Peyer's patch (tissue), 4 donors: ENCODE data around the gene APOL4. TPM values are rescaled to one million over a fixed set of nuclear protein-coding genes. Genes with fewer than 3 reads are reported as not detected.
A peak's percentile ranks its signal among the peaks of the same experiment; 100 is the strongest.
"Not testable (repeated sequence)": the region's sequence is repeated elsewhere in the genome, so short reads cannot be mapped to it uniquely, and the experiment has no call there.

Experiments used
- DNase-seq, 3 donors: peaks; one replicate each; pipeline ENCODE4 v3.0.0-alpha.2; 2017 to 2019
- H3K27ac ChIP-seq, 4 donors: fragments of 200-600 bp; sonication (generic); one replicate each; pipeline ENCODE4 v1.5.1; 2016 to 2019
- H3K27me3 ChIP-seq, 2 donors: fragments of 200-600 bp; sonication (generic); one replicate each; pipeline ENCODE4 v1.5.1; 2019
- H3K36me3 ChIP-seq, 3 donors: fragments of 200-600 bp; sonication (generic); one replicate each; pipeline ENCODE4 v1.5.1; 2016 to 2019
- H3K4me1 ChIP-seq, 4 donors: fragments of 200-600 bp; sonication (generic); one replicate each; pipeline ENCODE4 v1.5.1; 2016 to 2019
- H3K4me3 ChIP-seq, 4 donors: fragments of 200-600 bp; sonication (generic); 1 replicate in 3 of 4; 2 replicates in 1 of 4; pipeline ENCODE4 v1.5.1; 2016 to 2019; ENCODE audit warnings: mild to moderate bottlenecking in 1 of 4
- H3K9me3 ChIP-seq, 4 donors: fragments of 200-600 bp; sonication (generic); one replicate each; pipeline ENCODE4 v1.5.1; 2016 to 2019; ENCODE audit warnings: mild to moderate bottlenecking in 1 of 4
- CTCF ChIP-seq, 6 experiments: fragments of 450-650 bp in 4 of 6; fragments of 200-600 bp in 2 of 6; sonication (generic) in 1 of 6; IDR thresholded peaks; one replicate each; pipeline ENCODE4 v1.5.1; 2017 to 2019; ENCODE audit warnings: antibody characterized with exemption in 6 of 6, mild to moderate bottlenecking in 3 of 6, moderate library complexity in 1 of 6
- POLR2A ChIP-seq, 2 donors: fragments of 450-650 bp; IDR thresholded peaks; one replicate each; pipeline ENCODE4 v1.5.1; 2017; ENCODE audit warnings: antibody characterized with exemption in 2 of 2, mild to moderate bottlenecking in 2 of 2, moderate library complexity in 2 of 2
- total RNA-seq, 4 donors: library from RNA; depleted of rRNA; stranded (reverse); fragments of >200 nt; gene quantifications; one replicate each; pipeline ENCODE4 v1.1.0, GENCODE V29; 2016

Gene APOL4
- total RNA-seq, 4 donors from 2014 or later, result 0.35 to 3.3 (median 2.5) TPM; not detected in 1

GRCh38 chr22:36211237-36211861 lies 9.7 kb upstream of the APOL4 start:
- no peaks in the 10 kb centered on the region for H3K4me1 ChIP-seq
- no peaks in the 10 kb centered on the region for H3K9me3 ChIP-seq
- no peak overlapping the region for H3K27ac ChIP-seq
- no peak overlapping the region for H3K4me3 ChIP-seq
- DNase-seq, result no peak
- no peaks in the 10 kb centered on the region for H3K36me3 ChIP-seq
- TF ChIP-seq CTCF (IDR thresholded peaks at IDR 0.05) (no peak), POLR2A (IDR thresholded peaks at IDR 0.05) (no peak)
- H3K27me3 ChIP-seq, result no peaks in the 10 kb centered on the region

- Histone ChIP-seq H3K9me3 (no peaks in the 10 kb centered on the region), H3K36me3 (no peaks in the 10 kb centered on the region), H3K27ac (no peak overlapping the region), H3K4me3 (no peak overlapping the region), H3K27me3 (no peaks in the 10 kb centered on the region), H3K4me1 (no peaks in the 10 kb centered on the region)
- DNase-seq, result no peak
- TF ChIP-seq POLR2A (IDR thresholded peaks at IDR 0.05), result no peak
- TF ChIP-seq CTCF (IDR thresholded peaks at IDR 0.05), result no peak
Measured at GRCh38 chr22:36210224-36210623, 8.6 kb upstream of the APOL4 start.

GRCh38 chr22:36209488-36209908 lies 7.9 kb upstream of the APOL4 start:
- H3K27me3 ChIP-seq, DNase-seq, H3K36me3 ChIP-seq, H3K4me3 ChIP-seq, H3K9me3 ChIP-seq, H3K4me1 ChIP-seq: not testable (repeated sequence)
- peak overlapping the region in 1 of 4 donors; percentile 17 for H3K27ac ChIP-seq

- TF ChIP-seq CTCF (IDR thresholded peaks at IDR 0.05), result no peak
- TF ChIP-seq POLR2A (IDR thresholded peaks at IDR 0.05), result no peak
- Histone ChIP-seq H3K27ac (peak overlapping the region in 1 of 4 donors; percentile 17), H3K4me3 (no peak overlapping the region), H3K27me3 (no peaks in the 10 kb centered on the region), H3K36me3 (no peaks in the 10 kb centered on the region), H3K9me3 (no peaks in the 10 kb centered on the region), H3K4me1 (no peaks in the 10 kb centered on the region)
- no peak for DNase-seq
Measured at GRCh38 chr22:36208914-36209313, 7.3 kb upstream of the APOL4 start.

GRCh38 chr22:36208162-36208765 lies 6.7 kb upstream of the APOL4 start:
- Histone ChIP-seq H3K27ac (no peak overlapping the region), H3K4me1 (no peaks in the 10 kb centered on the region), H3K9me3 (no peaks in the 10 kb centered on the region), H3K36me3 (no peaks in the 10 kb centered on the region), H3K4me3 (no peak overlapping the region), H3K27me3 (no peaks in the 10 kb centered on the region)
- no peak for DNase-seq
- TF ChIP-seq CTCF (IDR thresholded peaks at IDR 0.05), result no peak
- no peak for TF ChIP-seq POLR2A (IDR thresholded peaks at IDR 0.05)

GRCh38 chr22:36206255-36206654 lies 4.6 kb upstream of the APOL4 start:
- Histone ChIP-seq H3K4me1 (peaks cover 0 to 11% (median 0%) of the 10 kb centered on the region in 4 donors), H3K36me3 (no peaks in the 10 kb centered on the region), H3K27me3 (no peaks in the 10 kb centered on the region), H3K27ac (no peak overlapping the region), H3K4me3 (no peak overlapping the region), H3K9me3 (no peaks in the 10 kb centered on the region)
- no peak for DNase-seq
- TF ChIP-seq CTCF (IDR thresholded peaks at IDR 0.05) (no peak), POLR2A (IDR thresholded peaks at IDR 0.05) (no peak)

- not testable (repeated sequence) for H3K4me3 ChIP-seq, H3K27me3 ChIP-seq, DNase-seq, H3K27ac ChIP-seq, H3K36me3 ChIP-seq, H3K9me3 ChIP-seq
- H3K4me1 ChIP-seq, result peaks cover 0 to 11% (median 0%) of the 10 kb centered on the region in 4 donors
Measured at GRCh38 chr22:36205573-36205972, 4.0 kb upstream of the APOL4 start.
